GM19043 (cell line): ENCODE results near the gene NKD1.

ENCODE experiments used
- ATAC-seq: cut with Tn5 transposase; IDR thresholded peaks from one replicate; pipeline ENCODE4 v1.9.1; 2021; ENCODE audit warnings: low read depth; ENCODE audit not compliant: unreplicated experiment

NKD1 gene

DNA sequence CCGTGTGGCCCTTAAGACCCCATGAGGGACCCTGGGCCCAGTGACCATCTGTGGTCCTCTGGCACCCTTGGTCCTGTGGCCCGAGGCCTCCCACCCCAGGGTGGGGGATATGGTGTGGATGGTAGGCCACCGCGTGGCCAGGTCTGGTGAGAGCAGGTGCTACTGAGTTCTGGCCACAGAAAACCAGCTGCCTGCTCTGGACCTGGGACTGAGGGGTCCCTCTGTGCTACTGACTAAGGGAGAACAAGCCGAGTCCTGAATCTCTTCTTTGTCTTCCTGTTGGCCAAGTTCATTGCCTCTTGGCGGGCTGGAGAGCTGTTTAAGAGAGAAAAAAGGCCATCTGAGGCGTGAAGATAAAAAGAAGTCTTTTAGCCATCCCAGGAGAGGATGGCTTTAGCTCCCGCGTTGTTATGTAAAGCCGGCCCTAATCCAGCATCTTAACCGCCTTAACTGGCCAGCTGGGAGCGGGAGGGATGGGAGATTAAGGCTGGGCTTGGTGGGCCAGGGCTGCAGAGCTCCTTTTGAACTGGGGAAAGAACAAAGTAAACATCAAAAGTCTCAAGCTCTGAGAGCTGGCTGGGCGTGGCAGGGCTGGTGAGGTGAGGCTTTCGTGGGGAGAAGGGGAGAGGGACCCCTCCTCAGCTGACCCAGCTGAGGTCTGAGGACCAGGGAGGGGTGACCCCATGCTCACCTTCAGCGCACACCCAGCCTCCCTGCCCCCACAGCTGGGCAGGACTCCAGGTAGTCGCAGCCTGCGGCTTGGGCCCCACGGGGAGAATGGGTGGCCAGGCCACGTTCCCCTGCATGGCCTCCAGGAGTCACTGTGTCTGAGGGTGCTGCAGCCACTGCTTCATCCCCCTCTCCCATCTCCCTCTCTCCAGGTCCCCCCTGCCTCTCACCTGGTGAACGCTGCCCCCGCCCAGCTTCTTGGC lies 62.4 kb downstream of the NKD1 start:
- ATAC-seq: no peak

DNA sequence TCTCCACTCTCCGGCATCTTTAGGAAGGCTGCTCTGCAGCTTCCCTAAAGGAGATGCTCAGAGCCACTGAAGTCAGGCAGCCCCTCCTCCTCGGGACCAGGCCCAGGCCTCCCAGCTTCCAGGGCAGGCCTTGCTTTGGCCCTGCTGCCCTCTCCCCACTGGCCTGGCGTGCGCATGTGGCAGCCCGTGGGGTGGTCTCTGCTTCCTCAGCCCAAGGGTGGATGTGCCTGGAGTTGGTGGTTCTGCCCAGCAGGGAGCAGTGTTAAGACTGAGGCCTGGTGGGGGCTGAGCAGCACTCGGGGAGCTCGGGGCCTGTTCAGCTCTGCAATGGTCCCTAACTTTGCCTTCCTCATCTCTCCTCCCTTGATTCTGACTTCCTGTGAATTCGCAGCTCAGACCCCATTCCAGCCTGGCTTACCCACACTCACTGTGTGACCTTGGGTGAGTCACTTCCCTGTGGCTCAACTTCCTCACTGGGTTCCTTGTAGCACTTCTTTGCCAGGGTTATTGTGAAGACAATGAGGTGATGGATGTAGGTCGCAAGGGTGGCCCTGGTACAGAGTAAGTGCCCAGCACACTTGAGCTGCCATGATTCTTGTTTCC lies 63.2 kb downstream of the NKD1 start:
- ATAC-seq: no peak

DNA sequence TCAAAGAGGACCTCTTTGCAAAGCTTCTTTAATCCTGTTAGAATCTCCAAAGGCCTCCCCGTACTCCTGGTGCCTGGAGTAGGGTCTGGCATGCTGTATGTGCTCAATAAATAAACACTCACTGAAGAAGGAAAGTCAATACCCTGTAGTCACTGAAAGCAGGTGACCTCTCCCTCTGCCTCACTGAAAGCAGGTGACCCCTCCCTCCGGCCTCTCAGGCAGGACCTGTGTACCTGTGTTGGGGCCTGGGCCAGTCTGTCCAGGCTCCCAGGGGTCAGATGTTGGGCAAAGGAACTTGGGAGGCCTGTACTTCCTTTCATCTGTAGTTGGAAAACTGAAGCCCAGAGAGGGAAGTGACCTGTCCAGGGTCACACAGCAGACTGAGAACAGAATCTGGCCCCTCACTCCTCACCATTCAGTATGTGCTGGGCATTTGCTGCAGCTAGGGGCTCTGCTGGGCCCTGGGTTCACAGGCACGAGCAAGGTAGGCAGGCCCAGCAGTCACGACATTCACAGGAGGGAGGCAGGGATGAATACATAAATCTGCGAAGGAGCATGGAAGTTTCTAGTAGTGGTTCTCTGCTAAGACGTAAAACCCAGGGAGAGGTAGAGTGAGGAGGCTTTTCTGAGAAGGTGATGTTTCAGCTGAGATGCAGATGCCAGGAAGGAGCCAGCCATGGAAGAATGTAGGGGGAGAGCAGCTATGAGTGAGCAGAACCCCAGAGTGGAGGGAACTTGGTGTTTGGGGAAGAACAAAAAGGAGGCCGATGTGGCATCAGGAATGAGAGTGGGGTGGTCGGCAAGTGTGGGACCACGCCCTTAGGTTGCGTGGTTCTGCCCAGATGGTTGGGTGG lies 64.0 kb downstream of the NKD1 start:
- no peak for ATAC-seq

DNA sequence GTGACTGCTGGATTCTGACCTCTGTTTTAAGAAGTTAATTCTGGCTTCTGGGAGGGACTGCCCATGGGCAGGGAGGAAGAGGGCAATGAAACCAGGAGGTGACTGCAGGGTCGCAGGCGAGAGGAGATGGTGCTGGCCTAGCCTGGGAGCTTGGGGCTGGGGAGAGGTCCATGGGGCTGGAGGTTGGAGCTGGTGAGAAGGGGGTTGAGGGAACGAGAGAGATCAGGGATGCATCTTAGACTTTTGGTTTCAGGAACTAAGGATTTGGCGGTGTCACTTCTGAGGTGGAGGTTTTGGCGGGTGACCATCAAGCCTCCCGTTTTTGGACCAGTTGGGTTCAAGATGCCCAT lies 64.6 kb downstream of the NKD1 start:
- no peak for ATAC-seq

DNA sequence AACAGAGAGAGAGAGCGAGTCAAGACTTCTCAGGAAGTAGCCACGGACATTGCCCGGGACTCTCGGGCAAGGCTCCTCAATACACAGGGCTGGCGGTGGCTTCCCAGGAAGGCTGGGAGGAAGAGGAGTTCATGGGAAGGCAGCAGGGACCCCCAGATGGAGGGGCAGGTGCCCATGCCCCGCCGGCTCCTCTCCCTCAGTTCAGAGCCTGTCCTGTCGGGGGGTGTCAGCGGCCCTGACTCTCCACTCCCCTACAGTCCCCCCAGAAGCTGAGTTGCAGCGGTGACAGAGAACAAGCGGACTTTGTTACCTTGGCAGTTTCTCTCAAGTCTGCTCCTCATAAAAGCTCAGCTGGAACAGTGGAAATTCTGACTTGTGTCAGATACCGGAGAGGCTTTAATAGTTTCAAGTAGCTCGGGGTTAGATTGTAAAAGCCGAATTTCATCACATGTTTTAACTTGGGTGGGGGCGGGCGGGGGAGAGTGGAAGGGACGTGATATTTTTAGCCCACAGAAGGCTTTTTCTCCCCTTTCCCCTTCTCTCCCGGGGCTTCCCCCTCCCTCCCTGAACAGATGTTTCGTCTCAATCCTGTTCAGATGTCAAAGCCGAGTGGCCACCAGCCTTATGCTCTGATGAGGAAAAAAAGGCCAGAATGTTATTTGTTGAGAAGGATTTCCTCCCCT lies 65.2 kb downstream of the NKD1 start:
- ATAC-seq: no peak

DNA sequence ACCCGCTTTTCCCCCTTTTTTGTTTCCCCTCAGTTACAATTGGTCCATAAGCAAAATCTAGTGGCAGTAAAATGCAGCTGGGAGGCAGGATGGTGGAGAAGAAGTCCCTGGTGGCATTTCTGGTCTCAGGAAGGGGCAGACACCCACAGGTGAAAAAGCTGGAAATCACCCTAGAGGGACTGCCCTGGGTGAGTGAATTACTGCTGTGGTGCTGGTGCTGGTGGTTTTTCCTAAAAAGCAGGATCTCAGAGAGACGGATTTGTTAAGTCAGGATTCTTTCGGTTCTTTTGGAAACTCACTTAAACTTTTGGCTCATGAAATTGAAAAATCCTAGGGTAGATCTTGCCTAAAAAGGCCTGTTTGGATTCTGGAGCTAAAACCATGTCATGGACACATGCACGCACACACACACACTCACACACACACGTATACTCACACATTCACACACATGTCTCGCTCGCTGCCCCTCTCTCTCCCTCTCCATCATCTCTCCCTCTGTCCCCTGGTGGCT lies 65.8 kb downstream of the NKD1 start:
- ATAC-seq: no peak

DNA sequence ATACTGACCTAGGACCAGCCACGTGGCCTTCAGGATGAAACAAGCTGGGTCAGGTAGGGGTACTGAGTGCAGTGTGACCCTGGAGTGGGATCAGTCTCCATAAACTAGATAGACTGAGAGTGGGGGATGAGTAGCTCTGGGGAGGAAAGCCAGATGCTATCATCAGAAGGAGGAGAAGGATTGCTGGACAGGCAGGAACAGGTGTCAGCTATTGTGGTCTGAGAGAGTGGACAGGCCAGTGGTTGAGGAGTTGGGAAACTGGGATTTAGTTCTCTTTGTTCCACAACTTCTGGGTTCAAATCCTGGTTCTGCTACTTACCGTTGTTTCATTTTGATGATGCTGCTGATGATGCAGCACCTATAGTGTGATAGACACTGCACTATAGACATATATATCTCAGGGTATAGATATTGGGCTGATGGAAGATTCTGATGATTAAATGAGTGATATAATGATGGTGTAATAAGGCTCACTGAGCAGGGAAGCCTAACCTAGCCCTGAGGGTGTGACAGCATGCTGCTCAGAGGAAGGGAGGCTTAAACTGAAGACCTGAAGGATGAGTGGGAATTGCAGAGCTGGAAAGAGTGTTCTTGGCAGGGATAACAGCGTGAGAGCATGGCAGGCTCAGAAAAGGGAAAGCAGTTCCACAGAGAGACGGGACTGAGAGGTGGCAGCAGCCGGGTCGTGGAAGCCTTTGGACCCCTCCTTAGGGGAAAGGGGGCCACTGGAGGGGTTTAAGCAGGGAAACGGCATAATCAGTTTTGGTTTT lies 66.9 kb downstream of the NKD1 start:
- ATAC-seq: no peak

DNA sequence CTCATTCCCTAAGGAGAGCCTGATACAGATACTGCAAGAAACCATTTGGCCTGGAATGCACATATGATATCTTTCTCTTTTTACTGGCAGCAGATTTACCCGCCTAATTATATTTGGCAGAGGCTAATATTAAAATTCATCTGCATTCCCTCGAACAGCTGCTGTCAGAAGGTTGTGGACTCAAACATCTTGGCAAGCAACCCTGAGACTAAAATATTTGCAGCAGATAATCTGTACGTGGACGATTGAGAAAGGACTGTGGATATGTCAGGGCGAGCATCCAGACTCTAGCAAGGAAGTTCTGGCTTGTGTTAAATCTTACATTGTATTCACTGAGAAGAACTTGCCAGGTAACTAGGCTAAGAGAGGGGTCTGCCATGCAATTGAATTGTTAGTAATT lies 67.7 kb downstream of the NKD1 start:
- ATAC-seq: no peak

DNA sequence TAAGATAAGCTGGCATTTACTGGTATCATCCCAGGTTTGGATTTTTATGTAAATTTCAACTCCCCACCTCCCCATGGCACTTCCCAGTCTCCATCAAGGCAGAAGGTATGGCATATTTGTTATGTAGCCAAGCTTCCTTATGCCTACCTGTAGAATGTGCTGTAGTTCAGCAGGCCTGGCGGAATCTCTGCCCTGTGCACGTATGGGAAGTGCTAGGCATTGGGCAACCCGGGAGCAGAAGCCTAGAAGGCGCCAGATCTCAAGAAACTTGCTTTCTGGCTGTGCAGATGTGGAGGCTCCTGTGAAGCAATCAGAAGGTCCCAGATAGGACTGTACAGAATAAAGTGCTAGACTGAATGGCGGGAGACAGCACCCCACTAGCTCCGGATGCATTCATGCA lies 68.2 kb downstream of the NKD1 start:
- ATAC-seq: no peak

DNA sequence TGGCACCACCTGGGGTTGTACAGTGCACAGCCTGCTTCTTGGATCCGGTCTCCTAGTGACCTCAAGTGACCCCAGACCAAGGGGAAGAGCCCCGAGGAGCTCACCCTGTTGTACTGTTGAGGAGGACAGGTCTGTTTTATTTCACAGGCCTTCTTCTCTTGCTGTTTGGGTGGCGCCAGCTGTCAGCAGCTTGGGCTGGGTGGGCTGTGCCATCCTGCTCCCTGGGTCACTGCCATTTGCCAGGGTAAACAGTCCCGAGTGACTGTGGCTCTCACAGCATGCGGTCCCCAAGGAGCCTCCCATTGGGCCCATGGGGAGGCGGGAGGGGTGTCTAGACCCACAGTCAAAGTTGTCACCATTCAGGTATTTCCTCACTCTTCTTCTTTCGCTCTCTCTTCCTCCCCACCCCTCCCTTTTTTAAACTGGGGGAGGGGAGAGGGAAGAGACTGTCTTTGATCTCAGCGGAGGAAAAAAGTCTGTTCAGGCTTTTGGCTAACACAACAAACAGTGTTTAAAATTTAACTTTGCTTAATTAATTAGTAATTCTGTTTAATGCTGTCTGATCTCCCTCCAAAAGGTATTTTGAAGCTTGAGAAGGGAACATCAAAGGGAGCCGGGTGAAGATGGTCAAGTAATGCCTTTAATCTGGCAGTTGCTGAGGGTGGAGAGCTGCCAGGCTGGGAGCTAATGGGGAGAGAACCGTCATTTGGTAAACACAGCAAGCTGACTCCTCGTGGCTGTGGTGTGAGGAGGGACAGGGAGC lies 68.9 kb downstream of the NKD1 start:
- no peak for ATAC-seq

DNA sequence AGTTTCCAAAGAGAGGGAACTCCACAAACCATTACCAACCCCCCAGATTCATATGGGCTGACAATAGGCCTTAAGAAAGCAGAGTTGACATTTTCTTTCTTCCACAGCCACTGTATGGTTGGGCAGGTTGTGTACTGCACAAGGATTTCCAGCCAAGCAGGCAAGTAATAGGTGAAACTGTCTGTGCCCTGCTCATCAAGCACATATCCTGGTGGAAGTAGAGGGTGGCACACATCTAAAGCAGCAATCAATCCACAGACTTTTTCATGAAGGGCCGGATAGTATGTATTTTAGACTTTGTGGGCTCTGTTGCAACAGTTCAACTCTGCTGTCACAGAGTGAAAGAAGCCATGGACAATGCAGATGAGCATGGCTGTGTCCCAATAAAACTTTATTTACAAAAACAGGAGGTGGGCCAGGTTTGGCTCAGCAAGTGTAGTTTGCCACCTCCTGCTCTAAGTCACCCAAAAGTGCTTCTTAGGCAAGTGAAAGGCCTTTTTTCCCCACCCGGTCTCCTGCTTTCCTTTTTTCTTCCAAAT lies 69.5 kb downstream of the NKD1 start:
- ATAC-seq: no peak

DNA sequence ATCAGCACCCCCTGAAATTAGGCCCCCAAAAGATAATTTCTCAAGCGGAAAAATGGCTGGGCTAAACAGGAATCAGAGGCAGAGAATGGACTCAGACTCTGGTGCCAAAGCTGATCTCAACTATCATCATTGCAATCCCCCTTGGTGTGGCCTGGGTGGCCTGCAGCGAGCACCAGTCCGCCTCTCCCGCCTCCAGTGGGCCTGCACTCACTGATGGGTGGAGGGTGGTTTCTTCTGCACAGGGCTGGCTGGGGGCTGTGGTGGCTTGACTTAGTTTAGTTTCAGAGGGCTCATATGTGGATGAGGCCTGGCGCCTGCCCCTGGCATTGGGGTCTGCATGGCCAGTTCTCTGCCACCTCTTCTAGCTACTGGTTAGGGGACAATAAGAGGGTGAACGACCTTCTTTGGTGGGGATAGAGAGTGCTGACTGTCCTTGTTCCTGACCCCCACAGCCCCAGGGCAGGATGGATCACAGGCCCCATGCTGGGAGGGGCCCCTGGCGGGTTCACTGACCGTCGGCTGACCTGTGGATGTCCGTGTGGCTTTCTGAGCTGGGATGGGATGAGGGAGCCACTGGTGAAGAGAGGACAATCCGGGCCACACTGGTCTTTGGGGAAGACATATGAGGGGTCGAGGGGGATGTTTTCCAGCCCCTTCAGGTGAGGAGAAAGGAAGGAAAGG lies 70.2 kb downstream of the NKD1 start:
- ATAC-seq: no peak

DNA sequence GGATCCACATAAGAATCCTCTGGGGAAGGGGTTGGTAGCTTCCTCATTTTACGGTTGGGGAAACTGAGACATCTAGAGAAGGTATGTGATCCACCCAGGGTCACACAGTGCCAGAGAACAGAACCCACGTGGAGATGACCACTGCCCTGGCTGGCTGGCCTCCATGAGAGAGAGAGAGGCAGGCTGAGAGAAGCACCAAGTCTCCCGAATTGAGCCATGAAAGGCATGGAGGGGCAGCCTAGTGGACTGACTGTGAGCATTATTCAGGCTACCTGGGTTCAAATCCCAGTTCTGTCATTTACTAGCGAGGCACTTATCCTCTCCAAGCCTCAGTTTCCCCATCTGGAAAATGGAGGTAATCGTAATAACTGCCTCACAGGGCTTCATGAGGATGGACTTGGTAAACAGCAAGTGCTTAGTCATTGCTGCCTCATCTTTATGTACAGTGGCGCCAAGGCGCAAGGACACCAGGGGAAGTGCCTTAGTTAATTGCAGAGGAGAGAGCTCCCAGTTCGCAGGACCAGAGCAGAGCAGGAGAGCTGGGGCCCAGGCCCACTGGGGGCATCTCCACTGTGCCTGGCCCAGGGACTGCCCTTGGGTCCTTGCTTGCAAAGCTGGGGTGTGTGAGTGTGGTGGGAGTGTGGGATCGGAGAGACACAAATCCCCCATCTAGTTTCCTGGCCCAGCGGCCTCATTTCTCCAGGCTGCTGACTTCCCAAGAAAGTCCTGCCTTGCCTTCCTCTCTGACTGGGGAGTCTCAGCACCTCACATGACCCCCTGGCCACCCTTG lies 71.7 kb downstream of the NKD1 start:
- no peak for ATAC-seq

DNA sequence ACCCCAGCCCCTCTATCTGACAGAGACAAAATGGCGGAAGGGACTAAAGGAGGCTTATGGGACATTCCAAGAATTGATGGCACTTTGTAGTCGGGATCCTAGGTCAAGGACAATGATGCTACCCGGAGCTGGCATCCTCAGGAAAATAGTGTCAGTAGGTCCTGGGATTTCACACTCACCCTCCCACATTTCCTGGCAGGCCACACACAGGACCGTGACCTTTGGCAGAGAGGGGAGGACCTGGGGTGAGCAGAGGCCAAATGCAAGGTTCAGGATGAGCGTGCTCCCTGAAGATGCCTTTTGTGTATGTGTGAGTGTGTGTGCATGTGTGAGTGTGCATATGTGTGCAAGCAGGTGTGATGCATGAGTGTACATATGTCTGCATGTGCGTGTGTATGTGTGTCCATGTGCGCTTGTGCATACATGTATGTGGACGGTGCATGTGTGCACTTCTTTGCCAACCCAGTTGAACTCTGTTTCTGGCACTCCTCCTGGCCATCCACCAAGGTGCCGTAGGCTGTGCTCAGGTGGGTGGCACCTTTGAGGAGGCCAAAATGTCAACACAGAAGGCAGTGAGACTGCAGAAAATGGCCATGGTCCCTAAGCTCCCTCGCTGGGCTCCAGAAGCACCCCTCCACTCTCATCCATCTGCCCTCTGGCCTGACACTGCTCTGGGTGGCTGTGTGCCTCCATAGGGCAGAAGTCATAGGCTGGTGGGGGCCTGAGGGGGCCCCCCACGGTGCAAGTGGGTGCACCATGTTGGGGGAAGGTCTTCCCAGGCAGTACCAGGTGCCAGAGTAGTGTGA lies 72.7 kb downstream of the NKD1 start:
- no peak for ATAC-seq

DNA sequence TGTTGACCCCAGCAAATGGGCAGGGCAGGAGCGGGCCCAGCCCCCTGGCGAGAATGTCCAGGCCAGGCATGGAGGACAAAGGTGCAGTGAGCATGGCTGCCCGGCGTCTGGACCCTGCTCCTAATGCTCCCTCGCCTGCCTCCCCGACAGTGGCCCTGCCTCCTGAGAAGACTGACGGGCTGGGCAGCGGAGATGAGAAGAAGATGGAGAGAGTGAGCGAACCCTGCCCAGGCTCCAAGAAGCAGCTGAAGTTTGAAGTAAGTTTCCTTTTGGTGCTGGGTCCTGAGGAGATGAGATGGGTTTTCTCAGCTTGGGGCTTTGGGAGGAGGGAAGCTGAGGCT lies 73.2 kb downstream of the NKD1 start:
- ATAC-seq: no peak

DNA sequence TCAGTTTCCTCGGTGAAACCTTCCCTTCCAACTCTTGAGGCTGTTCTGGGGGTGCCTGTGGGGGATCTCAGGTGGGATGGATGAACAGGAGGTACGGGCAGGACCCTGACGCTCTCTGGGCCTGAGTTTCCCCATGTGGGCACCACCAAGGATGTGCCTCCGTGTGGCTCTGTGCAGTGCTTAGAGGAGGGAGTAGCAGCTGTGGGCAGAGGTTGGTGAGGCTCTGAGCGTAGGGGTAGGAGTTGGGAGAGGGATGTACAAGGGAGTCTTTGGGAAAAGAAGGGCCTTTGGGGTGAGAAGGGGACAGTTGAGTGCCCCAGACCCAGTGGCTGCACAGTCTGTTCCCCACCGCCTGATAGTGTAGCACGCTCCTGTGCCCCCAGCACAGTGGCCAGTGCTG lies 73.8 kb downstream of the NKD1 start:
- ATAC-seq: no peak
